Astrocyte (in vitro differentiated cells and primary cell): ENCODE results near the gene MYO5B.

Source experiments
- EZH2 ChIP-seq: IDR thresholded peaks from 2 replicates; pipeline ENCODE4 v1.6.1; 2012; ENCODE audit warnings: mild to moderate bottlenecking, low read length, inconsistent platforms; ENCODE audit not compliant: insufficient read depth
- TF ChIP-seq, protein P1 (sequence below): IDR thresholded peaks from 2 replicates; pipeline ENCODE4 v1.5.1; 2011; ENCODE audit warnings: low read depth, mild to moderate bottlenecking, inconsistent platforms, low read length, moderate library complexity; ENCODE audit not compliant: insufficient read depth

DNA sequence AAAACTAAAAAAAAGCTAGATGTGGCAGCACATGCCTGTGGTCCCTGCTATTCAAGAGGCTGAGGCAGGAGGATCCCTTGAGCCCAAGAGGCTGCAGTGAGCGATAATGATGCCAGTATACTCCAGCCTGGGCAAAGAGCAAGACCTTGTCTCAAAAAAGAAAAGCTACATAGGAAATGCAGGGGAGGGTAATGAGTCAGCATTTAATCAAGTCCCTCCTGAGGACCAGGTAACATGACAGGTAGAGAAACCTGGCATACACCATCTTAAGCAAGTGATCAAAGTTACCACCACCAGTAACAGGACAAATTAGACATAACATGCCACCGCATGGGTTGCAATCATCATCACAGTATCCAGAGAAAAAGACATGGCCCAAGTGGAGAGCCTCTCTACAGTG, 25.8 kb downstream of the MYO5B start:
- TF ChIP-seq, protein P1, sequence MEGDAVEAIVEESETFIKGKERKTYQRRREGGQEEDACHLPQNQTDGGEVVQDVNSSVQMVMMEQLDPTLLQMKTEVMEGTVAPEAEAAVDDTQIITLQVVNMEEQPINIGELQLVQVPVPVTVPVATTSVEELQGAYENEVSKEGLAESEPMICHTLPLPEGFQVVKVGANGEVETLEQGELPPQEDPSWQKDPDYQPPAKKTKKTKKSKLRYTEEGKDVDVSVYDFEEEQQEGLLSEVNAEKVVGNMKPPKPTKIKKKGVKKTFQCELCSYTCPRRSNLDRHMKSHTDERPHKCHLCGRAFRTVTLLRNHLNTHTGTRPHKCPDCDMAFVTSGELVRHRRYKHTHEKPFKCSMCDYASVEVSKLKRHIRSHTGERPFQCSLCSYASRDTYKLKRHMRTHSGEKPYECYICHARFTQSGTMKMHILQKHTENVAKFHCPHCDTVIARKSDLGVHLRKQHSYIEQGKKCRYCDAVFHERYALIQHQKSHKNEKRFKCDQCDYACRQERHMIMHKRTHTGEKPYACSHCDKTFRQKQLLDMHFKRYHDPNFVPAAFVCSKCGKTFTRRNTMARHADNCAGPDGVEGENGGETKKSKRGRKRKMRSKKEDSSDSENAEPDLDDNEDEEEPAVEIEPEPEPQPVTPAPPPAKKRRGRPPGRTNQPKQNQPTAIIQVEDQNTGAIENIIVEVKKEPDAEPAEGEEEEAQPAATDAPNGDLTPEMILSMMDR = no peak
- TF ChIP-seq EZH2 = no peak
